Measurements from ENCODE around the gene NEK8. TPM values are rescaled to one million over a fixed set of nuclear protein-coding genes. Genes with fewer than 3 reads are reported as not detected.

The NEK8 gene
- total and polyA plus RNA-seq, 9 of the 15 experiments (the other 6 are each of a cell fraction or from before 2014, with no cell fraction given): 0.98 to 16.6 (median 4.6) TPM

DNA sequence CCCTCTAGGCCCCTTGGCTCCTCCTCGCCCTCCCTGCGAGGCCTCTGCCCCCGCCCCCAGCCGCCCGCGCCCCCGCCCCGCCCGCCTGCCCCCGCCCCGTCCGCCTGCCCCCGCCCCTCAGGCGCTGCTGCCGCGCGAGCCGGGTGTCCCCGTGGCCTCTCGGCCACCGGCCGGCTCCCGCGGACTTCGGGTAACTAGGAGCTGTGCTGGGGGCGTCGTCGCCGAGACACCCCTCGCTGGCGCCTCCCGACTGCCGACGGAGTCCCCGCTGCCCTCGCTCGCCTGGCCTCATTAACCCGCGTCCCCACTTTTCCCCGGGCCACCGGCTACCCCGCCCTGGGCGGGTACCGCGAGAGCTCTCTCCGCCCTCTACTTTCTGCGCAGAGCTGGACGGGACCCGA lies 2.4 kb upstream of the NEK8 start, which contains the start of gene TLCD1 (continued):
- no peak for TF ChIP-seq ZNF668 (CRISPR knock-in tag; IDR thresholded peaks at IDR 0.05)
- TF ChIP-seq SMAD3 (CRISPR knock-in tag; conservative IDR thresholded peaks at IDR 0.05): no peak
- no peak for TF ChIP-seq JUNB (CRISPR knock-in tag; conservative IDR thresholded peaks at IDR 0.05)
- TF ChIP-seq SMC3 (conservative IDR thresholded peaks at IDR 0.05; ENCODE audit: insufficient read depth, low read depth, low read length): no peak
- no peak for TF ChIP-seq CREBBP (IDR thresholded peaks at IDR 0.05; ENCODE audit: low read depth, low read length)
- no peak for TF ChIP-seq POLR3G (IDR thresholded peaks at IDR 0.05; ENCODE audit: extremely low read depth, insufficient read length, insufficient replicate concordance)
- no peak for TF ChIP-seq ZNF76 (CRISPR knock-in tag; IDR thresholded peaks at IDR 0.05; ENCODE audit: borderline replicate concordance)
- TF ChIP-seq PCBP1 (IDR thresholded peaks at IDR 0.05; ENCODE audit: low read depth, low read length, poor library complexity, severe bottlenecking): peak; percentile 34

GRCh38 chr17:28726627-28727491 lies 1.7 kb upstream of the NEK8 start:
- under 1% methylated on average over 52 of the region's 57 CpGs for WGBS (ENCODE audit: insufficient coverage, low coverage, missing lambda C conversion rate)
- CTCF ChIA-PET (ENCODE audit: low intra/inter-chr PET ratio): interaction anchor here (1.1 to 3.9 kb wide), 8 partner anchors 17 to 226 kb away, joined by 3 to 117 read pairs (median 12); partner anchors contain the start of genes DHRS13 and TRAF4
- TF ChIP-seq ZEB2 (IDR thresholded peaks at IDR 0.05): peak; percentile 73
- TF ChIP-seq ZNF347 (CRISPR knock-in tag; IDR thresholded peaks at IDR 0.05; ENCODE audit: low read depth): no peak
- peak; percentile 67; the same call in 1 of the 2 replicates for TF ChIP-seq MTA1 (IDR thresholded peaks at IDR 0.05; ENCODE audit: borderline replicate concordance)
- peak; percentile 79 for TF ChIP-seq ATF7 (IDR thresholded peaks at IDR 0.05)
- TF ChIP-seq, protein P1, sequence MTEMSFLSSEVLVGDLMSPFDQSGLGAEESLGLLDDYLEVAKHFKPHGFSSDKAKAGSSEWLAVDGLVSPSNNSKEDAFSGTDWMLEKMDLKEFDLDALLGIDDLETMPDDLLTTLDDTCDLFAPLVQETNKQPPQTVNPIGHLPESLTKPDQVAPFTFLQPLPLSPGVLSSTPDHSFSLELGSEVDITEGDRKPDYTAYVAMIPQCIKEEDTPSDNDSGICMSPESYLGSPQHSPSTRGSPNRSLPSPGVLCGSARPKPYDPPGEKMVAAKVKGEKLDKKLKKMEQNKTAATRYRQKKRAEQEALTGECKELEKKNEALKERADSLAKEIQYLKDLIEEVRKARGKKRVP (CRISPR knock-in tag; IDR thresholded peaks at IDR 0.05): no peak
- peak; percentile 54; the same call in 1 of the 2 replicates for TF ChIP-seq KDM2B (CRISPR knock-in tag; IDR thresholded peaks at IDR 0.05)
- TF ChIP-seq ILK (tag; IDR thresholded peaks at IDR 0.05; ENCODE audit: borderline replicate concordance, low read depth): no peak
- TF ChIP-seq ASH1L (IDR thresholded peaks at IDR 0.05; ENCODE audit: borderline replicate concordance, low read depth, partially characterized antibody): no peak
- TF ChIP-seq JUND (IDR thresholded peaks at IDR 0.05; ENCODE audit: borderline replicate concordance, low read depth, low read length): peak; percentile 78
- peak; percentile 6; the same call in 1 of the 3 replicates for TF ChIP-seq JUND (tag; IDR thresholded peaks at IDR 0.05; ENCODE audit: borderline replicate concordance, low read depth, low read length)

More at GRCh38 chr17:28726627-28727491, 1.7 kb upstream of the NEK8 start:
- FAIRE-seq: peak; percentile 90
- Histone ChIP-seq H3K27ac (ENCODE audit: extremely low read depth, low read depth, low read length) (peak overlapping the region; percentile 97), H3K4me2 (ENCODE audit: insufficient read depth, low read length) (peak overlapping the region; percentile 100), H3K4me3 (peak overlapping the region; percentile 83), H3K9me1 (ENCODE audit: control insufficient read depth, insufficient read depth, low read length) (no peaks in the 10 kb centered on the region), H4K20me1 (replicated peaks; ENCODE audit: control insufficient read depth, insufficient read depth, low read length) (peaks cover 32% of the 10 kb centered on the region), H3K79me2 (ENCODE audit: control insufficient read depth, insufficient read depth, low read length) (peaks cover 52% of the 10 kb centered on the region), H3K9ac (ENCODE audit: insufficient read depth in 1 of 2, low read depth in 2 of 2, low read length in 2 of 2) (peak overlapping the region; percentile 94 to 97), H3K36me3 (ENCODE audit: control insufficient read depth, insufficient read depth, low read length) (peaks cover 38% of the 10 kb centered on the region), H2AFZ (ENCODE audit: low read depth, low read length) (peak overlapping the region; percentile 95), H3K4me1 (replicated peaks in 1 of 2; ENCODE audit: control insufficient read depth in 2 of 2, insufficient read depth in 2 of 2, low read length in 2 of 2) (peaks cover 47 to 64% of the 10 kb centered on the region in 2 experiments), H3K9me3 (replicated peaks; ENCODE audit: control insufficient read depth, insufficient read depth, low read depth, low read length) (no peaks in the 10 kb centered on the region), H3K27me3 (ENCODE audit: control insufficient read depth in 2 of 2, insufficient read depth in 2 of 2, low read length in 2 of 2) (no peaks in the 10 kb centered on the region)
- intact Hi-C loops (cut with micrococcal nuclease): loop anchor here (1.0 to 10.0 kb wide), 10 partner anchors 16 to 388 kb away; partner anchors contain the start of genes DHRS13 and SPAG5
- ATAC-seq: peak; percentile 58
- no TSS peak for BruUV-seq (replicated peaks)
- in situ Hi-C loops (cut with MboI): no loop called here
- POLR2A ChIA-PET: interaction anchor here (0.6 to 11.1 kb wide), 44 partner anchors 8 to 567 kb away, joined by 3 to 367 read pairs (median 4); partner anchors contain the start of genes DHRS13, ERAL1, NUFIP2 and PHF12
- DNase-seq (ENCODE audit: extremely low read depth in 1 of 4, low spot score in 3 of 4): peak; percentile 75 to 99 (median 84)

All from K562 (cell line).